GM21515 (cell line): ENCODE data around the gene CTXND2.
"Not testable (repeated sequence)": the region's sequence is repeated elsewhere in the genome, so short reads cannot be mapped to it uniquely, and the experiment has no call there.

Source experiments
- ATAC-seq: cut with Tn5 transposase; IDR thresholded peaks from one replicate; pipeline ENCODE4 v1.9.1; 2021; ENCODE audit not compliant: unreplicated experiment

CTXND2 gene

DNA sequence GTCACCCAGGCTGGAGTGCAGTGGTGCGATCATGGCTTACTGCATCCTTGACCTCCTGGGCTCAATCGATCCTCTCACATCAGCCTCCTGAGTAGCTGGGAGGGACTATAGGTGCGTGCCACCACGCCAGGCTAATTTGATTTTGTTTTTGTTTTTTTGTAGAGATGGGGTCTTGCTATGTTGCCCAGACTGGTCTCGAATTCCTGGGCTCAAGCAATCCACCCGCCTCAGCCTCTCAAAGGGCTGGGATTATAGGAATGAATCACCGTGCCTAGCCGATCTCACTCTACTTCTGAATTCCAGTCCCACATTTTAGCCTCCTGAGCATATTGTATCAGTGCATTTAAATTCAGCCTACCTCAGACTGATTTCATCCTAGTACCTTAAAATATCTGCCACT is 1.8 kb downstream of the CTXND2 start:
- ATAC-seq: no peak

DNA sequence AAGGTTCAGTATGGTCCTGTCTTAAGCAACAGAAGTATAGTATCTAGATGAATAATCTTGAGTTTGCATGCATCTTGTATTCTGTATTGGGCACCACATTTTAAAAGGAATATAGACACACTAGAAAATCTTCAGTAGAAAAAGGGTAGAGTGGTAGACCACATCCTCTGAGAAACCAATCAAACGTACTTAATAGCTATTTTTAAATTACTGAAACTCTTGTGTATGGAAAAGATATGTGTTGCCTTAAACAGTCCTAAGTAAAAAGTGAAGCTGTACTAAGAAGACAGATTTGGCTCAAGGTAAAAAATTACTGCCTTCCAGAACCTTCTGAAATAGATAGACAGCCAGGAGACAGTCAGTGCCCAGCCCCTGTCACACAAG is 3.1 kb downstream of the CTXND2 start:
- no peak for ATAC-seq

DNA sequence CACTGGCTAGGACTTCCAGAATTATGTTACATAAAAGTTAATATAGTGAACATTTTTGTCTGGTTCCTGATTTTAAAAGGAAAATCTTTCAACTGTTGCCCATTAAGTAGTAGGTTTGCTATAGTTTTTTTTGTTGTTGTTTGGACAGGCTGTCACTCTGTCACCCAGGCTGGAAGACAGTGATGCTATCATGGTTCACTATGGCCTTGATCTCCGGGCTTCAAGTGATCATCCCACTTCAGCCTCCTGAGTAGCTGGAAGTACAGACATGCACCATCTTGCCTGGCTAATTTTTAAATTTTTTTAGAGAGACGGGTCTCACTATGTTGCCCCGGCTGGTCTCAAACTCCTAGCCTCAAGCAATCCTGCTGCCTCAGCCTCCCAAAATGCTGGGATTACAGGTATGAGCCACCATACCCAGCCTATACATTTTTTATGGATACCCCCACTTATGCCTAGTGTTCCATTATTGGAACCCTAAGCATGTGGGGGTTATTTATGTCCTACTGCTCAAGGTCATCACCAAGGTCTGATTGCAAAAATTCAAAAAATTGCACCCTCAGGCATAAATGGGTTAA is 6.5 kb downstream of the CTXND2 start:
- no peak for ATAC-seq

DNA sequence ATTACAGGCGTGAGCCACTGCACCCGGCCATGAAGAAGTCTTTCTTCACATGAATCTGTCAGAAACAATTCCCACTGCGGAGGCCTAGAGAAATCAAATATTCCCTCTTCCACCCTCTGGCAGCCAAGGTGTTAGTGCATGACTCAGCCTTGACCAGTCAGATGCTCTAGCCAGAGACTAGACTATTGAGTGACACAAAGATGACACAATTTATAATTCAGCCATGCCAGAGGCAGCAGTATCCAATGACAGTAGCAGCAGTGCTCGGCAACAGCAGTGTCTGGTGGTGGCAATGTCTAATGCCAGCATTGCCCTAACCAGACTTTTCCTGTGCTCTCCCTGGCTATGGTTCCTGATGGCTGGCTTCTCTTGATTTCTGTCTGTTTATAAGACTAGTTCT is 8.7 kb downstream of the CTXND2 start:
- no peak for ATAC-seq

DNA sequence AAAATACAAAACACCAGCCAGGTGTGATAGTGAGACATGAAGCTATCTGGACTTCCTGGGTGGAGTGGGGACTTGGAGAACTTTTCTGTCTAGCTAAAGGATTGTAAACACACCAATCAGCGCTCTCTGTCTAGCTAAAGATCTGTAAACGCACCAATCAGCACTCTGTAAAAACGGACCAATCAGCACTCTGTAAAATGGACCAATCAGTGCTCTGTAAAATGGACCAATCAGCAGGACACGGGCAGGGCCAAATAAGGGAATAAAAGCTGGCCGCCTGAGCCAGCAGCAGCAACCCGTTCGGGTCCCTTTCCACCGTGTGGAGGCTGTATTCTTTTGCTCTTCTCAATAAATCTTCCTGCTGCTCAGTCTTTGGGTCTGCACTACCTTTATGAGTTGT is 12.9 kb downstream of the CTXND2 start:
- ATAC-seq: not testable (repeated sequence)

DNA sequence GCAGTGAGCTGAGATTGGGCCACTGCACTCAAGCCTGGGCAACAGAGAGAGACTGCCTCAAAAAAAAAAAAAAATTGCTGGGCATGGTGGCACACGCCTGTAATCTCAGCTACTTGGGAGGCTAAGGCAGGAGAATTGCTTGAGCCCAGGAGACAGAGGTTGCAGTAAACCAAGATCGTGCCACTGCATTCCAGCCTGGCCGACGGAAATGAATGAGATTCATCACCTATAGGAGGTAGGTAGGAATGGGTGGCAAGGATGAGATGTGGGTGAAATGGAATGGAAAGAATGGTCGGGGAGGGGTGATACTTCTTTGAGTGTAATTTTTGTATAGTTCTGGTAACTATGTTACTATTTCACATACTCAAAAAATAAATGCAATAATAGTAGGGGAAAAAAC is 15.4 kb downstream of the CTXND2 start:
- no peak for ATAC-seq

DNA sequence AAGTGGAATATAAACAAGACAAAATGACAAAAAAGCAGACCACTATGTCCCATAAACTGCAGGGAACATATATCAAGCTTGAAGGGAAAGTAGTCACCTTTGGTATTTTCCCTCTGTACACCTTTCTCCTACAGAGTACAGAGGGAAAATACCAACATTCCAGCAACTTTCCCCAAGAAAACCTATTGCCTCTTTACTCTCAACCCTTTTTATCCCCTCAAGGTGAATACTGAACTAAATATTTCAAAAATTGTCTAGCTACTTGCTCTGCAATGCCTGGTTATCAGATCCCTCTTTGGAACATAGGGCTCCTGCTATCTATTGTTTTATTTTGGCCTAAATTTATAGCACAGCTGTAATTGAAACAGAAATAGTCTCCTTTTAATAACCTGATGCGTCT is 15.8 kb downstream of the CTXND2 start:
- no peak for ATAC-seq

DNA sequence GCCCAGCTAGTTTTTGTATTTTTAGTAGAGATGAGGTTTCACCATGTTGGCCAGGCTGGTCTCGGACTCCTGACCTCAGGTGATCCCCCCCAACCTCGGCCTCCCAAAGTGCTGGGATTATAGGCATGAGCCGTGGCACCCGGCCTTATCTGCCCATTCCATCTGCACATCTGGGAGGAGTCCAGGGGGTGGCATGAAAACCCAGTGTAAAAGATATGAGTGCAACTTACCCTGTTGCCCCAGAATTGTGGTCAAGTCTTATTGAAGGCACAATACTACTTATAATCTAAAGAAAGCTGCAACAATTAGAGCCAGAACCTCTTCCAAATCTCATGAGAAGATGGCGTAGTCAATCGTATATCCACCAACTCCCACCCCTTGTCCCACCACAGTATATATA is 18.4 kb downstream of the CTXND2 start:
- ATAC-seq: no peak

DNA sequence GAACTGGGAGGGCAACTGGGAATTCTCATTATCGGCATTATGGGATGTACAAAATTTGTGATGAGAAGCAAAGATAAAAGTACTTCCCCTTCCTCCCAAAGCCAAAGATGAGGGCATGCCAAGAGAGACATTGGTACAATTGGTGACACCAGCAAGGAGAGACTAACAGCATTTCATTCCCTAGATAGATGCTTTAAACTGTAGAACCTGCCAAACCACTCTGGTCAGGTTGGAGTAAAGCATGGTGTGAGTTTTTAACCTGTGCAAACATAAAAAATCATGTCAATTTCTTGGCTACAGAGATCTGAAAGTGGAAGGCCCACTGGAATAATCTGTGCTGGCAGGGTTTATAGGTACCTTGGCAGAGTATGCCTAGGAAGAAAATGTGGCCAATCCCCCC is 19.4 kb downstream of the CTXND2 start:
- no peak for ATAC-seq

DNA sequence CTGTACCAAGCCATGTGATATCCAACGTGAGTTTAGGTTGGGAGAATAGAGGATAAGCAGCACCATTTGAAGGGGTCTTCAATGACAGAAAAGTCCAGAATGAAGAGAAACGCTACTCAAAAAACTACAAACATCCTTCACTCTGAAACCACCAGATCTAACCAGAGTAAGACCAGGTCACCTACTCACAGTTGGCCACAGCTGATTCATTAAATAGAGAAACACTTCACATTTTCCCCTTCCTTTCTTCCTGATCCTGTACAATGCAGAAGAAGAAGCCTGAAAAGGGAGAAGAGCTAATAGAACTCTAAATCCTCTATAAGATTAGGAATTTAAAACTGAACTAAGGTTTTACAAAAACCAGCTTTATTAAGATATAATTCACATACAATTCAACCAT is 19.9 kb downstream of the CTXND2 start:
- ATAC-seq: no peak

DNA sequence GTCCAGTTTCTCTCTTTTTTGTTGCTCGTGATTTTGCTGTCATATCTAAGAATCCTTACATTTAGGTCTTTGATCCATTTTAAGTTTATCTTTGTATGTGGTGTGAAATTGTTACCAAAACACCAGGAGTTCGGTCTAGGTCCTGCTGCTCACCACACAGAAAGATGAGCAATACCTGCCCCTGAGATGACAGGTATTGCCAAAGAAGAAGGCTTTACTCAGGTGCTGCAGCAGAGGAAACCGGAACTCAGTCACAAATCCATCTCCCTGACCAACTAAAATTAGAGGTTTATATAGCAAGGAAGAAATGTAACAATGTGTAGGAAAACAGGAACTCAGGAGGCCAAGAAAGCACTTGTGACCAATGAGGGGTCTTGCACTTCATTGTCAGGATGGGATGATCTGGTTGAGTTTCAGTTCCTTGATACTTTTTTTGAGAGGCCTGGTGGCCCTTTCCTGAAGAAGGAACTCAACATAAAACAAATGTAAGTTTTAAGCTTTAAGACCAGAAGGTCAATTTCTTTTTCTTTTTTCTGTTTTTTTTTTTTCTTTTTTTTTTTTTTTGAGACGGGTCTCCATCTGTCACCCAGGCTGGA is 22.7 kb downstream of the CTXND2 start:
- ATAC-seq: no peak

DNA sequence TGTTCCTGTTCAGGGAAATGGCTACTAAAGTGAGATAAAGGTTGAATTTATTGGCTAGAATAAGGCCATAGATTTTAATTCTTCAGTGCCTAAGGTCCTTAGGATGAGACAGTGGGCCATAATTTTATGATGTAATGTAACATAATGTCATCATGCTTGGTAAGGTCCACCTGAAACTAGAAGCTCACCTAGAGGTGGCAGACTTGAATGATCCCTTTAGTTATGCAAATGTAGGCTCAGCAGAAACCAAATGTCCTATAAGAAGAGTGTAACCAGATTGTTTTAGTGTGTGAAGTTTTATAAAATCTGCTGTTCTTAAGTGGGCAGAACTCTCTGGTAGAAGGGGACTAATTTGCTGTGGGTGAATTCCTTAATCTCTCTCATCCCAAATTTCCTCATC is 25.7 kb downstream of the CTXND2 start:
- ATAC-seq: no peak

DNA sequence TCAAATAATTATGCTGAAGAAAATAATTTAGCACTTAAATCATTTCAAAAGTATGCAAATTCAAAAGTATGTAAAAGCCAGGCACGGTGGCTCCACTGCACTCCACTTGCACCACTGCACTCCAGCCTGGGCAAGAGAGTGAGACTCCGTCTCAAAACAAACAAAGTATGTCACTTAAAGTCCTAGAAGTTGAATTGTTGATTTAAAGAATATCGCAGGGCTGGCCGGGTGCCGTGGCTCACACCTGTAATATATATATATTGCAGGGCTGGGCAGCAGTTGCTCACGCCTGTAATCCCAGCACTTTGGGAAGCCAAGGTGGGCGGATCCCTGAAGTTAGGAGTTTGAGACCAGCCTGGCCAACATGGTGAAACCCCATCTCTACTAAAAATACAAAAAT is 30.5 kb downstream of the CTXND2 start:
- no peak for ATAC-seq

DNA sequence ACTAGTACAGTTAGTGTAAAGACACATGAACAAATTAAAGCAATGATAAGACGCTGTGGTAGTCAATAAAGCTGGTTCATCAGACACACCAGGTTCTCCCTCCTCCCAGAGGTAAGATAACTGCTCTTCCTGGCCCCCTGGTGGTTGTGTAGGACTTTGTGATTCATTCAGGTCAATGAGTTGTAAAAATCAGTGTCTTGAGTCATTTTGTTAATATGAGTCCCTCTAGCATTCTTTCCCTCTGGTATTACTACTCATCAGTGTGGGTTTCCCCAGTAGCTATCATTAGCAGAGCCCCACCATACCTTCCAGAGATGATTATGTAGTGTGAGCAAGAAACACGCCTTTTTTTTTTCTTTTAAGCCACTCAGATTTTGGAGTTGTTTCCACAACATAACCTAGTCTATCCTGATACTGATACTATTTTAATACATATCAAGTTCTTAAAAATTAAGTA is 35.6 kb downstream of the CTXND2 start:
- peak; percentile 48 for ATAC-seq

DNA sequence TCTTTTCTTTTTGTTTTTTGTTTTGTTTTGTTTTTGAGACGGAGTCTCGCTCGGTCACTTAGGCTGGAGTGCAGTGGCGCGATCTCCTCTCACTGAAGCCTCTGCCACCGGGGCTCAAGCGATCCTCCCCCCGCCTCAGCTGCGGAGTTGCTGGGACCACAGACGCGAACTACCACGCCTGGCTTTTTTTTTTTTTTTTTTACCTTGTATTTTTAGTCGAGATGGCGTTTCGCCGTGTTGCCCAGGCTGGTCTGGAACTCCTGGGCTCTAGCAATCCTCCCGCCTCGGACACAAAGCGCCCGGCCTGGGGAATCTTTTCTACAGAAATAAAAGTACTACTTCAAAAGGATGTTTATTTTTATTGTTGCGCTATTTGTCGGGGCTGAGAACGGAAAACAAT is 38.1 kb downstream of the CTXND2 start:
- ATAC-seq: no peak

DNA sequence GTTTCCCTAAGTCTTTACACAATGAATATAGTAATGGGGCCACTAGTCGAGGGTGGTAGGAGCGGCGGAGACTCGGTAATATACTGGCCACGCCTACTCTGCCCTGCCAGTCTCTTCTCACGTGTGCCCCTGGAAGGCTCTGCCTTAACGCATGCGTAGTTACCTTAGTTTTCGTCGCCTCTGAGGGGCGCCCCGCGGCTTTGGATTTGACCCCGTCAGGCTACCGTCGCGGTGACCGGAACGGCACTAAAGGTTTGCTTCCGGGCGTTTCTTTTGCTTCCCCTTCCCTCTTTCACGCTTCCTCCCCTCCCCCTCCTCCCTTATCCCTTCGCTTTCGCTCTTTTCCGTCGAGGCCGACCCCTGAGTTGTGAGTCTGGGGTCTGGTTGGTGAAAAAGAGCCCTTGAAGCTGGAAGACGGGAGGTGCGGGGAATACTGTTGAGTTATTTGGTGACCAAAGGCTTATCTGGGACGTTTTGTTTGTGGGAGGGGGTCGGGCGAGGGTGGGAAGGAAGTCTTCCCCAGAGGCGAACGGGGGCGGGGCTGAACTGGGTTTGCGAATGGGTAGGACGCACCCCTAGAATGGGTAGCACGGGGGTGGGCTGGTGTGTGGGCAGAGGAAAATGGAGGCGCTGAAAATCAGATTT is 39.3 kb downstream of the CTXND2 start, which contains the start of gene SETDB1:
SETDB1 (plus strand) TSS at position 267 of the 645 bp plus-strand sequence. CDS start 1,352 bp downstream, outside the sequence.
- ATAC-seq: peak; percentile 81

DNA sequence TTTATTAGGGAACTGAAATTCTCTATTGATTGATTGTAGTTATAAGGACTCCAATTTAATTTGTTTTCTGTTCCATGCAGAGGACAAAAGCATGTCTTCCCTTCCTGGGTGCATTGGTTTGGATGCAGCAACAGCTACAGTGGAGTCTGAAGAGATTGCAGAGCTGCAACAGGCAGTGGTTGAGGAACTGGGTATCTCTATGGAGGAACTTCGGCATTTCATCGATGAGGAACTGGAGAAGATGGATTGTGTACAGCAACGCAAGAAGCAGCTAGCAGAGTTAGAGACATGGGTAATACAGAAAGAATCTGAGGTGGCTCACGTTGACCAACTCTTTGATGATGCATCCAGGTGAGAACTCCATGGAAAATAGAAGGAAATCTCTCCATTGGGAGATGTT is 40.7 kb downstream of the CTXND2 start:
- no peak for ATAC-seq

DNA sequence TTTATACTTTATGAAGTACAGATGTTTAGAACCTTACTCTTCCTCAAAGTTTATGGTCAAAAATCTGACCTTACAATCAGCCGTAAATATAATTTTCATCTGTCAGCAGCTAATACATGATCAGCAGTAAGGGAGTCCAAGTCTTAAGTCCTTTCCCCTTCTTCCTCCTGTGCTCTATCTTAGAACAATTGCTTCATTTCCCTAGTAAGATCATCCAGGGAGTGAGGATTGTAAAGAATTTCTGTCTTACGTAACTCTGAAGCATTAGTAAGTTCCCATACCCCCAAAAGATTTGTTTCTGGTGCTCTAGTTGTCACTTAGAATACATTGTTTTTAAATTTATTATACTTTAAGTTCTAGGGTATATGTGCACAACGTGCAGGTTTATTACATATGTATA is 41.4 kb downstream of the CTXND2 start:
- no peak for ATAC-seq

DNA sequence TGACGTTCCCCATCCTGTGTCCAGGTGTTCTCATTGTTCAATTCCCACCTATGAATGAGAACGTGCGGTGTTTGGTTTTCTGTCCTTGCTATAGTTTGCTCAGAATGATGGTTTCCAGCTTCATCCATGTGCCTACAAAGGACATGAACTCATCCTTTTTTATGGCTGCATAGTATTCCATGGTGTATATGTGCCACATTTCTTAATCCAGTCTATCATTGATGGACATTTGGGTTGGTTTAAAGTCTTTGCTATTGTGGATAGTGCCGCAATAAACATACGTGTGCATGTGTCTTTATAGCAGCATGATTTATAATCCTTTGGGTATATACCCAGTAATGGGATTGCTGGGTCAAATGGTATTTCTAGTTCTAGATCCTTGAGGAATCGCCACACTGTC is 41.8 kb downstream of the CTXND2 start:
- ATAC-seq: not testable (repeated sequence)

DNA sequence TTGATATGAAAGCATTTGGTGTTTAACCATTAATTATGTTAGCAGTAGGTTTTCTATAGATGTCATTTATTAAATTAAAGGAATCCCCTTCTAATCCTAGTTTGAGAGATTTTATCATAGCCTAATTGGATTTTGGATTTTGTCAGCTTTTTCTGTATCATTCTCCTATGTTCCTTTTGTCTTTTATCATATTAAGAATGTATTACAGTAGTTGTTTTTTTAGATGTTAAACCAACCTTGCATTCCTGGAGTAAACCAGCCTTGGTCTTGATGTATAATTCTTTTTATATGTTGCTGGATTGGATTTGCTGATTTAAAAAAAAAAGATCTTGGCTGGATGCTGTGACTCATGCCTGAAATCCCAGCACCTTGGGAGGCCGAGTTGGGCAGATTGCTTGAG is 44.8 kb downstream of the CTXND2 start:
- no peak for ATAC-seq

DNA sequence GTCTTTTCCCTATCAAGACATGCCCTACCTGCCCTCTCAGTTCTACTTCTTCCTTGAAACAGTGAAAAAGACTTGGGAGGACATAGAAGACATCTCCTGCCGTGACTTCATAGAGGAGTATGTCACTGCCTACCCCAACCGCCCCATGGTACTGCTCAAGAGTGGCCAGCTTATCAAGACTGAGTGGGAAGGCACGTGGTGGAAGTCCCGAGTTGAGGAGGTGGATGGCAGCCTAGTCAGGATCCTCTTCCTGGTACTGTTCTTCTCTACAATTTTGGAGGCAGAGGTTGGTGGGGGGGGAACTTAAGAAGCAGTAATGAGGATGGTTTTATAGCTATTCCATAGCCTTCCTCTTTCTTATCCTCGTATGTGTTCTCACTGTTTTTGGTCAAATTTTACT is 57.9 kb downstream of the CTXND2 start:
- ATAC-seq: no peak

DNA sequence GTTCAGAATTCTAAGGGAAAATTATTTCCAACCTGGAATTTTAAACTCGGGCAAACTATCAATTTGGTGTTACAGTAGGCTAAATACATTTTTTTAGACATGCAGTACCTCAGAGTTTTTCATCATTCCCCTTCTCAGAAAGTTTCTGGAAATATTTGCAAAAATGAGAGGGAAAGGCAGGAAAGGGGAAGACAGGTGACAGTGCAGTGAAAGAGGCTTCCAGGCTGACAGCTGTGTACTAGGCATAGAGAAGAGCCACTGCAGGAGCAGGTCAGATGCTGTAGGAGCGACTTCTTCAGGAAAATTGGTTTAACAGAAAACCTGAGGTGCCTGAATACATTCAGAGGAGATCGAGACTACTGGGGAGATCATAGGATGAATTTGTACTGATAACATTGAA is 67.8 kb downstream of the CTXND2 start:
- no peak for ATAC-seq

DNA sequence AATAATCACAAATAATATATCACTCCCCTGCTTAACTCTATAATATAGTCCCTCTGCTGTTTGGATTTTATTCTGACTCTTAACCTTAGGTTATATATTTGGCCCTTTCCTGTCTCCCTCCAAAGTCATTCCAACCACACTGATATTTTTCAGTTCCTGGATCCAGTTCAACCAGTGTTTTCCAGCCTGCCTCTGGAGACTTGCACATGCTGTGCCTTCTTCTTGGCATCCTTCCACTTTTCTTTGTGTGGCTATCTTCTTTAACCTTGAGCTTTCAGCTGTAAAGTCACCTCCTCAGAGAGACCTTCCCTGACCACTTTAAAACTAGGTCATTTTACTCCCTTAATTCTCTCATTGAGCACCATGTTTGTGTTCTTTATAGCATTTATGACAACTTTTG is 68.3 kb downstream of the CTXND2 start:
- no peak for ATAC-seq
